HCT116 (cell line): ENCODE data around the gene SAT1. TPM values are rescaled to one million over a fixed set of nuclear protein-coding genes. Genes with fewer than 3 reads are reported as not detected.

Experiments
- ATAC-seq: fragments of 200-7000 bp; cut with Tn5 transposase; 2 replicates; pipeline ENCODE4 v1.9.1; 2020; ENCODE audit warnings: mild to moderate bottlenecking, moderate library complexity
- BruUV-seq: library from RNA; stranded (reverse); fragments of 400-500 nt; replicated peaks from 2 replicates; lab custom pipeline; 2021; lab: Mats Ljungman, UMichigan
- CTCF ChIA-PET: fragments of 300-600 bp; sonication (Branson Sonifier 250); formaldehyde crosslinking; loops from one replicate; lab custom pipeline; 2021; ENCODE audit warnings: antibody characterized with exemption; lab: Charles Lee
- POLR2A ChIA-PET: fragments of 300-600, 350-600 bp; sonication (Branson Sonifier 250); formaldehyde crosslinking; loops from one replicate; lab custom pipeline; 2021; ENCODE audit warnings: antibody characterized with exemption; lab: Charles Lee
- RAD21 ChIA-PET, 2 experiments: fragments of 300-600 bp; sonication (Branson Sonifier 250); formaldehyde crosslinking; loops; one replicate each; lab custom pipeline; 2023; ENCODE audit warnings: low total read pairs in 2 of 2; ENCODE audit not compliant: uncharacterized antibody in 2 of 2, unreplicated experiment in 2 of 2, low non-redundant PET in 1 of 2; lab: Charles Lee
- DNase-seq: peaks from one replicate; pipeline ENCODE4 v3.0.0-alpha.2; 2010; ENCODE audit warnings: low read depth, low spot score
- H2AFZ ChIP-seq: fragments of 200-600 bp; shearing (Covaris generic), sonication (generic); 2 replicates; pipeline ENCODE4 v1.6.1; 2017; ENCODE audit warnings: low read depth, mixed run types, mixed read lengths, antibody characterized with exemption, low read length; ENCODE audit not compliant: poor library complexity, severe bottlenecking
- H3K27ac ChIP-seq: 2 replicates; pipeline ENCODE4 v1.5.1; 2012; ENCODE audit warnings: low read depth, low read length
- H3K27me3 ChIP-seq: fragments of 200-600 bp; sonication (generic); 2 replicates; pipeline ENCODE4 v1.6.1; 2016; ENCODE audit warnings: mixed run types, low read length, mixed read lengths; ENCODE audit not compliant: insufficient read depth
- H3K36me3 ChIP-seq, 2 experiments: fragments of 200-500 bp in 1 of 2; fragments of 200-600 bp in 1 of 2; sonication (Bioruptor generic) in 1 of 2; sonication (generic) in 1 of 2; 2 replicates each; pipeline versions ENCODE4 v1.5.1 to v1.6.1; 2014 to 2016; ENCODE audit warnings: low read length in 2 of 2, inconsistent platforms in 1 of 2, mixed read lengths in 1 of 2, mixed run types in 1 of 2; ENCODE audit not compliant: insufficient read depth in 2 of 2, control insufficient read depth in 1 of 2
- H3K4me1 ChIP-seq, 2 experiments: fragments of 200-600 bp in 1 of 2; sonication (generic) in 1 of 2; 2 replicates each; pipeline versions ENCODE4 v1.5.1 to v1.6.1; 2012 to 2017; ENCODE audit warnings: low read length in 2 of 2, inconsistent platforms in 1 of 2, mild to moderate bottlenecking in 1 of 2, mixed read lengths in 1 of 2, mixed run types in 1 of 2, moderate library complexity in 1 of 2; ENCODE audit not compliant: insufficient read depth in 2 of 2, control insufficient read depth in 1 of 2
- H3K4me2 ChIP-seq: fragments of 200-600 bp; sonication (generic); 2 replicates; pipeline ENCODE4 v1.6.1; 2017; ENCODE audit warnings: mixed run types, low read length, mixed read lengths
- H3K4me3 ChIP-seq, 2 experiments: fragments of 200-600 bp in 1 of 2; sonication (generic) in 1 of 2; replicated peaks in 1 of 2; 2 replicates each; pipeline ENCODE4 v1.5.1; 2011 to 2016; ENCODE audit warnings: low read length in 2 of 2, control low read depth in 1 of 2, low read depth in 1 of 2, mild to moderate bottlenecking in 1 of 2, mixed read lengths in 1 of 2, mixed run types in 1 of 2
- H3K79me2 ChIP-seq: fragments of 200-600 bp; sonication (generic); 2 replicates; pipeline ENCODE4 v1.6.1; 2017; ENCODE audit warnings: mild to moderate bottlenecking, mixed run types, low read length, moderate library complexity, mixed read lengths; ENCODE audit not compliant: insufficient read depth
- H3K9ac ChIP-seq: fragments of 200-600 bp; sonication (generic); 2 replicates; pipeline ENCODE4 v1.6.1; 2016; ENCODE audit warnings: low read length, mixed read lengths
- H3K9me2 ChIP-seq: fragments of 200-600 bp; sonication (generic), shearing (Covaris generic); 2 replicates; pipeline ENCODE4 v1.6.1; 2017; ENCODE audit warnings: mixed run types, mild to moderate bottlenecking, moderate library complexity; ENCODE audit not compliant: insufficient read depth
- H3K9me3 ChIP-seq, 2 experiments: fragments of 200-500 bp in 1 of 2; fragments of 200-600 bp in 1 of 2; sonication (Bioruptor generic) in 1 of 2; sonication (generic) in 1 of 2; 2 replicates each; pipeline ENCODE4 v1.6.1; 2014 to 2017; ENCODE audit warnings: low read length in 2 of 2, mixed read lengths in 2 of 2, inconsistent platforms in 1 of 2, low read depth in 1 of 2, mild to moderate bottlenecking in 1 of 2, mixed run types in 1 of 2, moderate library complexity in 1 of 2; ENCODE audit not compliant: control insufficient read depth in 1 of 2, insufficient read depth in 1 of 2
- H4K20me1 ChIP-seq: fragments of 200-600 bp; sonication (generic), shearing (Covaris generic); 2 replicates; pipeline ENCODE4 v1.6.1; 2017; ENCODE audit warnings: mixed run types, mild to moderate bottlenecking, moderate library complexity; ENCODE audit not compliant: insufficient read depth
- EGR1 ChIP-seq: IDR thresholded peaks from 2 replicates; pipeline ENCODE4 v1.6.1; 2012; ENCODE audit warnings: low read depth
- FOSL1 ChIP-seq: IDR thresholded peaks from 2 replicates; pipeline ENCODE4 v1.6.1; 2012; ENCODE audit warnings: low read depth
- JUND ChIP-seq: IDR thresholded peaks from 2 replicates; pipeline ENCODE4 v1.6.1; 2012
- POLR2A ChIP-seq: IDR thresholded peaks from 2 replicates; pipeline ENCODE4 v1.7.0; 2011; ENCODE audit warnings: borderline replicate concordance; ENCODE audit not compliant: insufficient read depth, insufficient read length; ENCODE audit errors: extremely low read depth
- SIN3A ChIP-seq: IDR thresholded peaks from 2 replicates; pipeline ENCODE4 v1.6.1; 2012; ENCODE audit warnings: low read depth
- YY1 ChIP-seq: IDR thresholded peaks from 2 replicates; pipeline ENCODE4 v1.6.1; 2011; ENCODE audit warnings: low read length, low read depth, moderate library complexity, mild to moderate bottlenecking; ENCODE audit not compliant: insufficient replicate concordance; ENCODE audit errors: extremely low read depth
- intact Hi-C: fragments of 100-400 bp; cut with micrococcal nuclease; formaldehyde crosslinking; loops from 2 replicates; pipeline ENCODE4 v1.10.0; 2022
- total RNA-seq: library from RNA; stranded (reverse); gene quantifications from one replicate; pipeline ENCODE4 v1.2.1, GENCODE V29; 2021; ENCODE audit not compliant: unreplicated experiment

SAT1 gene
- total RNA-seq, 1 experiment from 2014 or later = 821 TPM

GRCh38 chrX:23825675-23826074 lies 42.7 kb downstream of the SAT1 start:
- ChIA-PET POLR2A (no interaction called here), CTCF (no interaction called here), RAD21 (no interaction called here)
- intact Hi-C loops = no loop called here
- Histone ChIP-seq H3K27ac (no peak overlapping the region), H3K4me3 (no peak overlapping the region), H3K79me2 (no peaks in the 10 kb centered on the region), H3K9me3 (no peaks in the 10 kb centered on the region), H2AFZ (no peak overlapping the region), H3K9me2 (no peaks in the 10 kb centered on the region), H3K36me3 (no peaks in the 10 kb centered on the region), H3K27me3 (no peaks in the 10 kb centered on the region), H3K4me1 (peaks cover 25 to 29% of the 10 kb centered on the region in 2 experiments), H4K20me1 (no peaks in the 10 kb centered on the region), H3K9ac (no peak overlapping the region), H3K4me2 (no peak overlapping the region)
- TF ChIP-seq JUND (no peak), FOSL1 (no peak), EGR1 (no peak), YY1 (no peak), POLR2A (no peak)
- no peak for DNase-seq
- no peak for ATAC-seq
- BruUV-seq = no TSS peak

- H4K20me1 ChIP-seq = no peaks in the 10 kb centered on the region
- BruUV-seq = no TSS peak
- H3K9me2 ChIP-seq = no peaks in the 10 kb centered on the region
- DNase-seq (no peak), ATAC-seq (no peak)
- POLR2A ChIA-PET = no interaction called here
- H2AFZ ChIP-seq = no peak overlapping the region
- H3K4me3 ChIP-seq = no peak overlapping the region
- no peak for TF ChIP-seq SIN3A
- TF ChIP-seq FOSL1 = no peak
- H3K27me3 ChIP-seq = no peaks in the 10 kb centered on the region
- RAD21 ChIA-PET = no interaction called here
- no peaks in the 10 kb centered on the region for H3K79me2 ChIP-seq
- H3K4me1 ChIP-seq = peaks cover 21 to 24% of the 10 kb centered on the region in 2 experiments
- no peak overlapping the region for H3K4me2 ChIP-seq
- CTCF ChIA-PET = no interaction called here
- H3K36me3 ChIP-seq = no peaks in the 10 kb centered on the region
- intact Hi-C loops = no loop called here
- H3K27ac ChIP-seq = no peak overlapping the region
- H3K9ac ChIP-seq = no peak overlapping the region
- H3K9me3 ChIP-seq = no peaks in the 10 kb centered on the region
Measured at GRCh38 chrX:23826216-23826615, 43.2 kb downstream of the SAT1 start.
